Kasumi-1 (cell line): ENCODE measurements around the gene ZNF492.
"Not testable (repeated sequence)": the region's sequence is repeated elsewhere in the genome, so short reads cannot be mapped to it uniquely, and the experiment has no call there.

ENCODE experiments used
- DNase-seq, 2 experiments: peaks; one replicate each; lab custom pipeline; 2025; lab: John Stamatoyannopoulos, UW

Gene ZNF492

DNA sequence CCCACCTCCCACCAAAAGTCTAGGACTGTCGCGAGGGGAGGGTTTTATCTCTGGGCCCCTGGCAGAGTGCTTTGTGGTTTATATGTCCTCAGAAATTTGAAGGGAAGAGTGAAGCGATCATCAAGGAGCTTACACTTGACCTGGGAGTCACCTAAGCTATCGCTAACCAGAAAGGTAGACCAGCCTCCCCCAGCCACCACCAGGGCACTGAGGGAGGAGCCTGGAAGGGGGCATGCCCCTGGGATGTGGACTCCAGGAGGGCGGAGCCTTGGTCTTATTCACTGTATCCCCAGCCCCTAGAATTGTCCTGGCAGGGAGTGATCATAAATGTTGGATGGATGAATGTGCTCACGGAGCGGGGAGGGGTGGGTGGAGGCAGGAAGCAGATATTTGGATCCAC lies 16.9 kb upstream of the ZNF492 start:
- DNase-seq, result not testable (repeated sequence)

GRCh38 chr19:22617614-22618320 lies 16.4 kb upstream of the ZNF492 start:
- no peak for DNase-seq

DNA sequence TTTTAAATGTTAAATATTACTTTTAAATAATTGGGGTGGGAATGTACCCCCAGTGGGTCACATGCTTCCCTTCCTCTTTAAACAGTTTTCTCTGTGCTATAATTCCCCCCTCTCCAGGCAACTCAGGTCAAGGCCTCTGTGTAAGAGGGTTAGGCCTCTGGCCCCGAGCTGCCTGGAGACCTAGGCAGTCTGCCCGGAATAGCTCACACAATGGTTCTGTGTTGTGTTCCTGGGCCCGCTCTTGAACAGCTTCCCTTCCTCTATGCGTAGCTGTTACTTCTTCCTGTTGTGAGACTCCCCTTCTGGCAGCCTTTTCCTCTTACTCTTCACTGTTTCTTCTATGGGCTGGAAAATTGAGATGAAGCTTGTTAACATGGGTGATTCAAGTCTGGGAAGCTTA lies 14.8 kb upstream of the ZNF492 start:
- no peak for DNase-seq

DNA sequence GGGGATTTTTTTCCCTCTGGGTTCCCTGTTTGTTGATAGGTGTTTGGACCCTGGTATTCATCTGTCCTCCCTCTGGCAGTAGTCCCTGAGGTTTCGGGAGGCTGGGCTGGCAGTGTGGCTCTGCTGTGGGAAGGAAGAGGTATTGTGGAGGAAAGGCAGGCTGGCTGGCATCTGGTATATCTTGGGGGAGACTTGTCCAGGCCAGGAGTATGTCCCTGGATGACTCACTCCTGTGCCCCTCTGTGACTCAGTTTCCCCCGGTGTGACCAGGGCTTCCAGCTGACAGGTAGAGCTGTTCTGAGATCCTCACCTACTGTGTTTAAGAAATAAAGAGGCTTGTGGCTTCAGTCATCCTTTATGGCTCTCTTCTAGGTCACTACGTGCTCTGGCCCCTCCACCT lies 14.2 kb upstream of the ZNF492 start:
- no peak for DNase-seq

- no peak for DNase-seq
These were observed 13.7 kb upstream of the ZNF492 start for GRCh38 chr19:22620401-22620800.

- no peak for DNase-seq
These were observed 13.2 kb upstream of the ZNF492 start for GRCh38 chr19:22620912-22621311.

- no peak for DNase-seq
These were observed 12.1 kb upstream of the ZNF492 start for GRCh38 chr19:22622020-22622419.

- DNase-seq, result no peak
These were observed 11.0 kb upstream of the ZNF492 start for GRCh38 chr19:22622901-22623840.

DNA sequence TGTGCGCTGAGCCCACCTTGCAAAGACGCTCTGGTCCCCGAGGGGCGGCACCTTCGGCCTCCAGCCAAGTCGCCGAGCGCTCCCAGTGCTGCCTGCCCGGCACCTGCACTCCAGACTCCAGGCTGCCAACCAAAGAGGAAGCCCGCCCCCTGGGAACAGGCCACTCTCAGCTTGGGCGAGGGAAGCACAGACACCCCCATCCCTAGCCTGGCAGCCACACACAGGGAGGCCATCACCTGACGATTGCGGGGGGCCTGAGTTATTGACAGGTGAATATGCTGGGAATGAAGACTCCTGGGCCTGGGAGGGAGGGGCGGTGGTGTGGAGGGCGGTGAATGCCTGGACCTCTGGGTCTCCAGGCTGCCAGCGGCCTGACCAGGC lies 10.3 kb upstream of the ZNF492 start:
- DNase-seq, result no peak

GRCh38 chr19:22625266-22626035 lies 8.7 kb upstream of the ZNF492 start:
- DNase-seq, result no peak

DNA sequence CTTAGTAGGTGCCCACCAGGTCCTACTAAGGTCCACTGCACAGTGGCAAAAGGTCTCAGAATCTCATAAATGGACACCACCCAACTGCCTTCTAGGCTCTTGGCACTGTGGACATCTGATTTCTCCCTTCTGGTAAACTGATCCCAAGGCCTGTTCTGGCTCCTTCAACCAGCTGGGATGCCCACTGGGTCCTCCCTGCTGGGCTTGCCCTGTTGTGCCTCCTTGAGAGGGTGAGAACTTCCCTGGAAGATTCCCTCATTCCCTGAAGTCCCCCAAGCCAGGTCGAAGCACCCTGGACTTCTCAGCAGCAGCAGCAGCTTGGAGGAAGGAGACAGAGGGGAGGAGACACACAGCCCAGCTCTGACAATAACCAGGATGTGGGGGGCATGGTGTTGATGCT lies 6.6 kb upstream of the ZNF492 start:
- no peak for DNase-seq

DNA sequence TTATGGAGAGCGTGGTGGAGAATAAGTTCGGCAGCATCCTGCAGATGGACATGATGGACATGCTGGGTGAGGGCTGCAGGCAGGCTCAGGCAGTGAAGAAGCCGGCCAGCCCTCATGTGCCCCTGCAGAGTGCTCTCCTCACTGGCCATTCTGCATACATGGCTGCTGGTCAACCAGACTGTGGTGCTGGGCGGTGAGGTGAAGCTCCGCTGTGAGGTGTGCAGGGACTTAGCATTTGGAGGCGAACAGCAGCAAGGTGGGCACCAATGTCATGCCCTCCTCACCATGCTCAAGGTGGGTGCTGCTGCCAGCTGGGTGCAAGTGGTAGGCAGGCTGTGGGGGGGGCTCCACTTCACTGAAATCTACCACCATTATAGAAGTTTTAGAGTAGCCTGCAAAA lies 5.7 kb upstream of the ZNF492 start:
- DNase-seq, result no peak

GRCh38 chr19:22634450-22634827 lies 315 bp downstream of the ZNF492 start:
- no peak for DNase-seq

DNA sequence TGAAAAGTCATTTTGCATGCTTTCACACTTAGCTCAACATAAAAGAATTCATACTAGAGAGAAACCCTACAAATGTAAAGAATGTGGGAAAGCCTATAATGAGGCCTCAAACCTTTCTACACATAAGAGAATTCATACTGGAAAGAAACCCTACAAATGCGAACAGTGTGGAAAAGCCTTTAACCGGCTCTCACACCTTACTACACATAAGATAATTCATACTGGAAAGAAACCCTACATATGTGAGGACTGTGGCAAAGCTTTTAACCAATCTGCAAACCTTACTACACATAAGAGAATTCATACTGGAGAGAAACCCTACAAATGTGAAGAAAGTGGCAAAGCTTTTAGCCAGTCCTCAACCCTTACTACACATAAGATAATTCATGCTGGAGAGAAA lies 51.4 kb downstream of the ZNF492 start:
- not testable (repeated sequence) for DNase-seq

DNA sequence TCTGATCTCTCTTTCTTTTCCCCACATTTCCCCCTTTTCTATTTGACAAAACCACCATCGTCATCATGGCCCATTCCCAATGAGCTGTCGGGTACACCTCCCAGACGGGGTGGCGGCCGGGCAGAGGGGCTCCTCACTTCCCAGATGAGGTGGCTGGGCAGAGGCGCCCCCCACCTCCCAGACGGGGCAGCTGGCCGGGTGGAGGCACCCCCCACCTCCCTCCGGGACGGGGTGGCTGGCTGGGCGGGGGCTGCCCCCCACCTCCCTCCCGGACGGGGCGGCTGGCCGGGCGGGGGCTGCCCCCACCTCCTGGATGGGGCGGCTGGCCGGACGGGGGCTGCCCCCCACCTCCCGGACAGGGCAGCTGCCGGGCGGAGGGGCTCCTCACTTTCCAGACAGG lies 68.5 kb downstream of the ZNF492 start:
- DNase-seq, result not testable (repeated sequence)

GRCh38 chr19:22703096-22703495 lies 69.0 kb downstream of the ZNF492 start:
- DNase-seq, result not testable (repeated sequence)

DNA sequence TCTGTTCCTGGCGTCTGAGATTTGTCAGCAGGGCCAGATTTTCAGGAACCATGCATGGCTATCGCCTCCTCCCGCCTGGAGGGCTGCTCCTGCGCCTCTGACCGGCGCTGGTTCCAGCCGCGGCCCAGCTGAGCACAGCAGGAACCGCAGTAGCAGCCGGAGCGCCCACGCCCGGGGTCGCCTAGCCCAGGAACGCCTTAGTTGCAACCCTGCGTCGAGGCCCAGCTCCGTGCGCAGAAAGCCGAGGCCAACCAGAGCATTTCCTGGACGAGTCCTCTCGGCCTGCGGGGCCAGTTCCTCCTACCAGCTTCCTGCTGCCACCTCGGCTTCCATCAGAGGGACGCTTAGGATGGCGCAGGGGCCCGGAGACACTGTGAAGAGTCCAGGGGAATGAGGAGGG lies 74.9 kb downstream of the ZNF492 start:
- no peak for DNase-seq
